HEK293 (cell line): Measurements from ENCODE around the gene CHMP1A.

Experiments used
- KLF10 ChIP-seq: fragments of 450-650 bp; IDR thresholded peaks from 2 replicates; pipeline ENCODE4 v1.5.1; 2018; ENCODE audit warnings: missing biosample characterization, mild to moderate bottlenecking, missing genetic modification characterization
- SCRT1 ChIP-seq: fragments of 450-650 bp; formaldehyde crosslinking; IDR thresholded peaks from 2 replicates; pipeline ENCODE4 v1.5.1; 2016; ENCODE audit warnings: missing biosample characterization, missing genetic modification characterization, borderline replicate concordance
- SETDB1 ChIP-seq: IDR thresholded peaks from one replicate; pipeline ENCODE4 v1.6.1; 2017; ENCODE audit warnings: mild to moderate bottlenecking, low read length, moderate library complexity, mixed read lengths; ENCODE audit not compliant: insufficient read length
- YY2 ChIP-seq: fragments of 450-650 bp; formaldehyde crosslinking; IDR thresholded peaks from 2 replicates; pipeline ENCODE4 v1.5.1; 2016; ENCODE audit warnings: missing biosample characterization, missing genetic modification characterization
- ZFP3 ChIP-seq: fragments of 450-650 bp; formaldehyde crosslinking; IDR thresholded peaks from 2 replicates; pipeline ENCODE4 v1.5.1; 2016; ENCODE audit warnings: low read depth, missing biosample characterization, missing genetic modification characterization
- ZNF138 ChIP-seq: fragments of 450-650 bp; formaldehyde crosslinking; IDR thresholded peaks from 2 replicates; pipeline ENCODE4 v1.5.1; 2016; ENCODE audit warnings: missing biosample characterization, missing genetic modification characterization, borderline replicate concordance
- ZNF37A ChIP-seq: fragments of 450-650 bp; IDR thresholded peaks from 2 replicates; pipeline ENCODE4 v1.5.1; 2018; ENCODE audit warnings: missing biosample characterization, missing genetic modification characterization
- ZNF394 ChIP-seq: fragments of 450-650 bp; formaldehyde crosslinking; IDR thresholded peaks from 2 replicates; pipeline ENCODE4 v1.5.1; 2016; ENCODE audit warnings: missing biosample characterization, missing genetic modification characterization, mild to moderate bottlenecking, moderate library complexity, borderline replicate concordance
- ZNF423 ChIP-seq: fragments of 450-650 bp; formaldehyde crosslinking; IDR thresholded peaks from 2 replicates; pipeline ENCODE4 v1.5.1; 2016; ENCODE audit warnings: missing biosample characterization, missing genetic modification characterization
- ZNF549 ChIP-seq: fragments of 450-650 bp; IDR thresholded peaks from 2 replicates; pipeline ENCODE4 v1.5.1; 2018; ENCODE audit warnings: missing biosample characterization, missing genetic modification characterization, mild to moderate bottlenecking, inconsistent platforms, moderate library complexity
- ZNF654 ChIP-seq: fragments of 450-650 bp; formaldehyde crosslinking; IDR thresholded peaks from 2 replicates; pipeline ENCODE4 v1.5.1; 2016; ENCODE audit warnings: low read depth, missing biosample characterization, missing genetic modification characterization
- ZNF664 ChIP-seq: fragments of 450-650 bp; formaldehyde crosslinking; IDR thresholded peaks from 2 replicates; pipeline ENCODE4 v1.5.1; 2016; ENCODE audit warnings: missing biosample characterization, missing genetic modification characterization
- ZNF677 ChIP-seq: fragments of 450-650 bp; IDR thresholded peaks from 2 replicates; pipeline ENCODE4 v1.5.0; 2018; ENCODE audit warnings: missing biosample characterization, mild to moderate bottlenecking, missing genetic modification characterization, moderate library complexity
- TF ChIP-seq, protein P1 (sequence below): fragments of 450-650 bp; formaldehyde crosslinking; IDR thresholded peaks from 2 replicates; pipeline ENCODE4 v1.5.1; 2017; ENCODE audit warnings: missing biosample characterization, missing genetic modification characterization
- TF ChIP-seq, protein P2 (sequence below): fragments of 450-650 bp; formaldehyde crosslinking; IDR thresholded peaks from 2 replicates; pipeline ENCODE4 v1.5.1; 2016; ENCODE audit warnings: missing biosample characterization, missing genetic modification characterization
- TF ChIP-seq, protein P3 (sequence below): fragments of 450-650 bp; formaldehyde crosslinking; IDR thresholded peaks from 2 replicates; pipeline ENCODE4 v1.5.1; 2016; ENCODE audit warnings: missing biosample characterization, missing genetic modification characterization, borderline replicate concordance
- TF ChIP-seq, protein P4 (sequence below): fragments of 450-650 bp; formaldehyde crosslinking; IDR thresholded peaks from 2 replicates; pipeline ENCODE4 v1.5.1; 2016; ENCODE audit warnings: missing biosample characterization, missing genetic modification characterization
- TF ChIP-seq, protein P5 (sequence below): fragments of 450-650 bp; formaldehyde crosslinking; IDR thresholded peaks from 2 replicates; pipeline ENCODE4; 2016; ENCODE audit warnings: missing biosample characterization, missing genetic modification characterization
- TF ChIP-seq, protein P6 (sequence below): fragments of 450-650 bp; formaldehyde crosslinking; IDR thresholded peaks from 2 replicates; pipeline ENCODE4 v1.5.1; 2016; ENCODE audit warnings: missing biosample characterization, missing genetic modification characterization
- TF ChIP-seq, protein P7 (sequence below): fragments of 450-650 bp; formaldehyde crosslinking; IDR thresholded peaks from 2 replicates; pipeline ENCODE4 v1.5.1; 2016; ENCODE audit warnings: missing biosample characterization, missing genetic modification characterization

Gene CHMP1A

DNA sequence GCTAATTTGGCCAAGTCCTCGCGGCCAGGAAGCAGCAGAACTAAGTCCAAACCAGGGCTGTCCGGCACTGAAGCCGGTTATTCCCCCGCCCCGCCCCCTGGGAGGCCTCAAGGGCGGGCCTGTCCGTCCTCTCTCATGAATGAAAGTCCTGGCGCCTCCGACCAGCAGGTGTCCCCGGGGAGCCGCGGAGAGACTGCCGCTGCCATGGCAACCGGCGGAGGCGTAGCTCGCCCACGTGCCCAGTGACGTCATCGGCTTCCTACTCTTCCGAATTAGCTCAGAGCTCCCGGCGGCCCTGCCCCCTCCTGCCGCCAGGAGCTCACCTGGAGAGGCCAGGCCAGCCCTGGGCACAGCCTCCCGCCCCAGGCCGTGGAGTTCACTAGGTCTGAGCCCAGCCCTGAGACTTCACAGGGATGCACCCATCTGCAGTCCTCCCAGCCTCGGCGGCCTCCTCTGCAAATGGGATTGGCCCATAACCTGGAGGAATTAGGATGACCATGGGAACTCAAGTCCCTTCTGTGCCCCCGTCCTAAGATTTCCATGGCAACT, 42.7 kb upstream of the CHMP1A start (continued):
- TF ChIP-seq, protein P1, sequence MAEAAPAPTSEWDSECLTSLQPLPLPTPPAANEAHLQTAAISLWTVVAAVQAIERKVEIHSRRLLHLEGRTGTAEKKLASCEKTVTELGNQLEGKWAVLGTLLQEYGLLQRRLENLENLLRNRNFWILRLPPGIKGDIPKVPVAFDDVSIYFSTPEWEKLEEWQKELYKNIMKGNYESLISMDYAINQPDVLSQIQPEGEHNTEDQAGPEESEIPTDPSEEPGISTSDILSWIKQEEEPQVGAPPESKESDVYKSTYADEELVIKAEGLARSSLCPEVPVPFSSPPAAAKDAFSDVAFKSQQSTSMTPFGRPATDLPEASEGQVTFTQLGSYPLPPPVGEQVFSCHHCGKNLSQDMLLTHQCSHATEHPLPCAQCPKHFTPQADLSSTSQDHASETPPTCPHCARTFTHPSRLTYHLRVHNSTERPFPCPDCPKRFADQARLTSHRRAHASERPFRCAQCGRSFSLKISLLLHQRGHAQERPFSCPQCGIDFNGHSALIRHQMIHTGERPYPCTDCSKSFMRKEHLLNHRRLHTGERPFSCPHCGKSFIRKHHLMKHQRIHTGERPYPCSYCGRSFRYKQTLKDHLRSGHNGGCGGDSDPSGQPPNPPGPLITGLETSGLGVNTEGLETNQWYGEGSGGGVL (tag by site-specific recombination) = peak; percentile 35; the same call in 1 of the 2 replicates
- TF ChIP-seq SETDB1 (no peak), ZNF138 (no peak), KLF10 (tag by site-specific recombination) (peak; percentile 96), SCRT1 (tag by site-specific recombination) (peak; percentile 52; the same call in 1 of the 2 replicates), ZNF549 (tag by site-specific recombination) (no peak), YY2 (tag by site-specific recombination) (no peak), ZFP3 (tag by site-specific recombination) (no peak), ZNF394 (peak; percentile 28; the same call in 1 of the 2 replicates), ZNF677 (tag by site-specific recombination) (no peak), ZNF37A (no peak), ZNF423 (tag by site-specific recombination) (0 out of 2 replicates have a peak, but pooled peaks have one; percentile 43), ZNF664 (tag by site-specific recombination) (no peak), ZNF654 (peak; percentile 24)
- TF ChIP-seq, protein P2, sequence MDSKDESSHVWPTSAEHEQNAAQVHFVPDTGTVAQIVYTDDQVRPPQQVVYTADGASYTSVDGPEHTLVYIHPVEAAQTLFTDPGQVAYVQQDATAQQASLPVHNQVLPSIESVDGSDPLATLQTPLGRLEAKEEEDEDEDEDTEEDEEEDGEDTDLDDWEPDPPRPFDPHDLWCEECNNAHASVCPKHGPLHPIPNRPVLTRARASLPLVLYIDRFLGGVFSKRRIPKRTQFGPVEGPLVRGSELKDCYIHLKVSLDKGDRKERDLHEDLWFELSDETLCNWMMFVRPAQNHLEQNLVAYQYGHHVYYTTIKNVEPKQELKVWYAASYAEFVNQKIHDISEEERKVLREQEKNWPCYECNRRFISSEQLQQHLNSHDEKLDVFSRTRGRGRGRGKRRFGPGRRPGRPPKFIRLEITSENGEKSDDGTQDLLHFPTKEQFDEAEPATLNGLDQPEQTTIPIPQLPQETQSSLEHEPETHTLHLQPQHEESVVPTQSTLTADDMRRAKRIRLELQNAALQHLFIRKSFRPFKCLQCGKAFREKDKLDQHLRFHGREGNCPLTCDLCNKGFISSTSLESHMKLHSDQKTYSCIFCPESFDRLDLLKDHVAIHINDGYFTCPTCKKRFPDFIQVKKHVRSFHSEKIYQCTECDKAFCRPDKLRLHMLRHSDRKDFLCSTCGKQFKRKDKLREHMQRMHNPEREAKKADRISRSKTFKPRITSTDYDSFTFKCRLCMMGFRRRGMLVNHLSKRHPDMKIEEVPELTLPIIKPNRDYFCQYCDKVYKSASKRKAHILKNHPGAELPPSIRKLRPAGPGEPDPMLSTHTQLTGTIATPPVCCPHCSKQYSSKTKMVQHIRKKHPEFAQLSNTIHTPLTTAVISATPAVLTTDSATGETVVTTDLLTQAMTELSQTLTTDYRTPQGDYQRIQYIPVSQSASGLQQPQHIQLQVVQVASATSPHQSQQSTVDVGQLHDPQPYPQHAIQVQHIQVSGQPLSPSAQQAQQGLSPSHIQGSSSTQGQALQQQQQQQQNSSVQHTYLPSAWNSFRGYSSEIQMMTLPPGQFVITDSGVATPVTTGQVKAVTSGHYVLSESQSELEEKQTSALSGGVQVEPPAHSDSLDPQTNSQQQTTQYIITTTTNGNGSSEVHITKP = peak; percentile 44
- TF ChIP-seq, protein P3, sequence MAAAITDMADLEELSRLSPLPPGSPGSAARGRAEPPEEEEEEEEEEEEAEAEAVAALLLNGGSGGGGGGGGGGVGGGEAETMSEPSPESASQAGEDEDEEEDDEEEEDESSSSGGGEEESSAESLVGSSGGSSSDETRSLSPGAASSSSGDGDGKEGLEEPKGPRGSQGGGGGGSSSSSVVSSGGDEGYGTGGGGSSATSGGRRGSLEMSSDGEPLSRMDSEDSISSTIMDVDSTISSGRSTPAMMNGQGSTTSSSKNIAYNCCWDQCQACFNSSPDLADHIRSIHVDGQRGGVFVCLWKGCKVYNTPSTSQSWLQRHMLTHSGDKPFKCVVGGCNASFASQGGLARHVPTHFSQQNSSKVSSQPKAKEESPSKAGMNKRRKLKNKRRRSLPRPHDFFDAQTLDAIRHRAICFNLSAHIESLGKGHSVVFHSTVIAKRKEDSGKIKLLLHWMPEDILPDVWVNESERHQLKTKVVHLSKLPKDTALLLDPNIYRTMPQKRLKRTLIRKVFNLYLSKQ (tag by site-specific recombination) = no peak
- TF ChIP-seq, protein P4, sequence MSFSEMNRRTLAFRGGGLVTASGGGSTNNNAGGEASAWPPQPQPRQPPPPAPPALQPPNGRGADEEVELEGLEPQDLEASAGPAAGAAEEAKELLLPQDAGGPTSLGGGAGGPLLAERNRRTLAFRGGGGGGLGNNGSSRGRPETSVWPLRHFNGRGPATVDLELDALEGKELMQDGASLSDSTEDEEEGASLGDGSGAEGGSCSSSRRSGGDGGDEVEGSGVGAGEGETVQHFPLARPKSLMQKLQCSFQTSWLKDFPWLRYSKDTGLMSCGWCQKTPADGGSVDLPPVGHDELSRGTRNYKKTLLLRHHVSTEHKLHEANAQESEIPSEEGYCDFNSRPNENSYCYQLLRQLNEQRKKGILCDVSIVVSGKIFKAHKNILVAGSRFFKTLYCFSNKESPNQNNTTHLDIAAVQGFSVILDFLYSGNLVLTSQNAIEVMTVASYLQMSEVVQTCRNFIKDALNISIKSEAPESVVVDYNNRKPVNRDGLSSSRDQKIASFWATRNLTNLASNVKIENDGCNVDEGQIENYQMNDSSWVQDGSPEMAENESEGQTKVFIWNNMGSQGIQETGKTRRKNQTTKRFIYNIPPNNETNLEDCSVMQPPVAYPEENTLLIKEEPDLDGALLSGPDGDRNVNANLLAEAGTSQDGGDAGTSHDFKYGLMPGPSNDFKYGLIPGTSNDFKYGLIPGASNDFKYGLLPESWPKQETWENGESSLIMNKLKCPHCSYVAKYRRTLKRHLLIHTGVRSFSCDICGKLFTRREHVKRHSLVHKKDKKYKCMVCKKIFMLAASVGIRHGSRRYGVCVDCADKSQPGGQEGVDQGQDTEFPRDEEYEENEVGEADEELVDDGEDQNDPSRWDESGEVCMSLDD (tag by site-specific recombination) = 0 out of 2 replicates have a peak, but pooled peaks have one; percentile 20
- TF ChIP-seq, protein P5, sequence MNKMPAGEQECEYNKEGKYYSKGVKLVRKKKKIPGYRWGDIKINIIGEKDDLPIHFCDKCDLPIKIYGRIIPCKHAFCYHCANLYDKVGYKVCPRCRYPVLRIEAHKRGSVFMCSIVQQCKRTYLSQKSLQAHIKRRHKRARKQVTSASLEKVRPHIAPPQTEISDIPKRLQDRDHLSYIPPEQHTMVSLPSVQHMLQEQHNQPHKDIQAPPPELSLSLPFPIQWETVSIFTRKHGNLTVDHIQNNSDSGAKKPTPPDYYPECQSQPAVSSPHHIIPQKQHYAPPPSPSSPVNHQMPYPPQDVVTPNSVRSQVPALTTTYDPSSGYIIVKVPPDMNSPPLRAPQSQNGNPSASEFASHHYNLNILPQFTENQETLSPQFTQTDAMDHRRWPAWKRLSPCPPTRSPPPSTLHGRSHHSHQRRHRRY (tag by site-specific recombination) = no peak
- TF ChIP-seq, protein P6, sequence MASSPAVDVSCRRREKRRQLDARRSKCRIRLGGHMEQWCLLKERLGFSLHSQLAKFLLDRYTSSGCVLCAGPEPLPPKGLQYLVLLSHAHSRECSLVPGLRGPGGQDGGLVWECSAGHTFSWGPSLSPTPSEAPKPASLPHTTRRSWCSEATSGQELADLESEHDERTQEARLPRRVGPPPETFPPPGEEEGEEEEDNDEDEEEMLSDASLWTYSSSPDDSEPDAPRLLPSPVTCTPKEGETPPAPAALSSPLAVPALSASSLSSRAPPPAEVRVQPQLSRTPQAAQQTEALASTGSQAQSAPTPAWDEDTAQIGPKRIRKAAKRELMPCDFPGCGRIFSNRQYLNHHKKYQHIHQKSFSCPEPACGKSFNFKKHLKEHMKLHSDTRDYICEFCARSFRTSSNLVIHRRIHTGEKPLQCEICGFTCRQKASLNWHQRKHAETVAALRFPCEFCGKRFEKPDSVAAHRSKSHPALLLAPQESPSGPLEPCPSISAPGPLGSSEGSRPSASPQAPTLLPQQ (tag by site-specific recombination) = peak; percentile 42; the same call in 1 of the 2 replicates
- TF ChIP-seq, protein P7, sequence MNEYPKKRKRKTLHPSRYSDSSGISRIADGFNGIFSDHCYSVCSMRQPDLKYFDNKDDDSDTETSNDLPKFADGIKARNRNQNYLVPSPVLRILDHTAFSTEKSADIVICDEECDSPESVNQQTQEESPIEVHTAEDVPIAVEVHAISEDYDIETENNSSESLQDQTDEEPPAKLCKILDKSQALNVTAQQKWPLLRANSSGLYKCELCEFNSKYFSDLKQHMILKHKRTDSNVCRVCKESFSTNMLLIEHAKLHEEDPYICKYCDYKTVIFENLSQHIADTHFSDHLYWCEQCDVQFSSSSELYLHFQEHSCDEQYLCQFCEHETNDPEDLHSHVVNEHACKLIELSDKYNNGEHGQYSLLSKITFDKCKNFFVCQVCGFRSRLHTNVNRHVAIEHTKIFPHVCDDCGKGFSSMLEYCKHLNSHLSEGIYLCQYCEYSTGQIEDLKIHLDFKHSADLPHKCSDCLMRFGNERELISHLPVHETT (tag by site-specific recombination) = peak; percentile 56; the same call in 1 of the 2 replicates
